CD14-positive monocyte (primary cell): ENCODE data around the gene LAMB4. TPM values are rescaled to one million over a fixed set of nuclear protein-coding genes. Genes with fewer than 3 reads are reported as not detected.

ENCODE experiments used
- DNase-seq, 3 donors: peaks; one replicate each; pipeline ENCODE4 v3.0.0-alpha.2; 2011 to 2022
- H2AFZ ChIP-seq: 2 replicates; pipeline ENCODE4 v1.6.0; 2012; ENCODE audit warnings: mild to moderate bottlenecking, low read depth, low read length, inconsistent platforms; ENCODE audit not compliant: insufficient read depth, poor library complexity, severe bottlenecking
- H3K27ac ChIP-seq, 2 donors: 1 replicate in 1 of 2; 2 replicates in 1 of 2; pipeline ENCODE4 v1.5.1; 2012 to 2013; ENCODE audit warnings: low read length in 2 of 2, control low read depth in 1 of 2, inconsistent platforms in 1 of 2, low read depth in 1 of 2, mild to moderate bottlenecking in 1 of 2
- H3K27me3 ChIP-seq, 2 donors: one replicate each; pipeline versions ENCODE4 v1.6.0 to v1.6.1; 2011 to 2013; ENCODE audit warnings: low read length in 2 of 2; ENCODE audit not compliant: control insufficient read depth in 2 of 2, insufficient read depth in 2 of 2
- H3K36me3 ChIP-seq, 2 donors: replicated peaks in 1 of 2; 1 replicate in 1 of 2; 2 replicates in 1 of 2; pipeline versions ENCODE4 v1.5.1 to v1.6.1; 2012 to 2013; ENCODE audit warnings: low read length in 2 of 2, control low read depth in 1 of 2, inconsistent platforms in 1 of 2, mild to moderate bottlenecking in 1 of 2; ENCODE audit not compliant: insufficient read depth in 2 of 2, control insufficient read depth in 1 of 2
- H3K4me1 ChIP-seq, 2 donors: 1 replicate in 1 of 2; 2 replicates in 1 of 2; pipeline versions ENCODE4 v1.5.1 to v1.6.1; 2012 to 2013; ENCODE audit warnings: low read length in 2 of 2, control low read depth in 1 of 2, inconsistent platforms in 1 of 2, mild to moderate bottlenecking in 1 of 2, moderate library complexity in 1 of 2; ENCODE audit not compliant: insufficient read depth in 2 of 2, control insufficient read depth in 1 of 2
- H3K4me2 ChIP-seq: replicated peaks from 2 replicates; pipeline ENCODE3; 2012; ENCODE audit warnings: low read length, moderate library complexity, mild to moderate bottlenecking; ENCODE audit not compliant: poor library complexity, severe bottlenecking; ENCODE audit errors: extremely low read depth
- H3K4me3 ChIP-seq, 3 experiments: fragments of 200-600 bp in 1 of 3; sonication (generic) in 1 of 3; replicated peaks in 1 of 3; 1 replicate in 2 of 3; 2 replicates in 1 of 3; pipeline ENCODE4 v1.5.1; 2011 to 2013; ENCODE audit warnings: low read length in 3 of 3, mild to moderate bottlenecking in 3 of 3, control low read depth in 2 of 3, low read depth in 2 of 3, inconsistent platforms in 1 of 3, moderate library complexity in 1 of 3
- H3K79me2 ChIP-seq: 2 replicates; pipeline ENCODE4 v1.6.0; 2012; ENCODE audit warnings: mild to moderate bottlenecking, control low read depth, inconsistent platforms, low read length, moderate library complexity; ENCODE audit not compliant: insufficient read depth
- H3K9ac ChIP-seq: 2 replicates; pipeline ENCODE4 v1.6.0; 2017; ENCODE audit warnings: low read length, mild to moderate bottlenecking; ENCODE audit not compliant: insufficient read depth, poor library complexity, severe bottlenecking
- H3K9me3 ChIP-seq, 2 donors: replicated peaks in 1 of 2; 1 replicate in 1 of 2; 2 replicates in 1 of 2; pipeline versions ENCODE4 v1.5.1 to v1.6.1; 2012 to 2013; ENCODE audit warnings: low read length in 2 of 2, control low read depth in 1 of 2; ENCODE audit not compliant: control insufficient read depth in 1 of 2, insufficient read depth in 1 of 2
- H4K20me1 ChIP-seq: 2 replicates; pipeline ENCODE4 v1.6.0; 2012; ENCODE audit warnings: mild to moderate bottlenecking, low read length, control low read depth, moderate library complexity; ENCODE audit not compliant: insufficient read depth
- H3K27ac Mint-ChIP-seq, 7 donors: one replicate each; pipeline ENCODE4 v1.8.0; 2020; ENCODE audit warnings: mild to moderate bottlenecking in 7 of 7, mixed read lengths in 7 of 7, moderate library complexity in 6 of 7, inconsistent platforms in 2 of 7
- H3K27me3 Mint-ChIP-seq, 3 donors: one replicate each; pipeline ENCODE4 v1.8.0; 2021 to 2022; ENCODE audit warnings: low read depth in 3 of 3, mild to moderate bottlenecking in 3 of 3, mixed read lengths in 3 of 3, moderate library complexity in 3 of 3, inconsistent platforms in 1 of 3
- H3K36me3 Mint-ChIP-seq, 2 donors: one replicate each; pipeline ENCODE4 v1.8.0; 2020; ENCODE audit warnings: mixed read lengths in 2 of 2, inconsistent platforms in 1 of 2, mild to moderate bottlenecking in 1 of 2
- H3K4me1 Mint-ChIP-seq: one replicate; pipeline ENCODE4 v1.8.0; 2020; ENCODE audit warnings: mild to moderate bottlenecking, mixed read lengths
- H3K4me3 Mint-ChIP-seq, 2 donors: one replicate each; pipeline ENCODE4 v1.8.0; 2020; ENCODE audit warnings: mild to moderate bottlenecking in 2 of 2, mixed read lengths in 2 of 2, moderate library complexity in 1 of 2
- H3K9me3 Mint-ChIP-seq, 7 donors: one replicate each; pipeline ENCODE4 v1.8.0; 2020 to 2022; ENCODE audit warnings: mixed read lengths in 7 of 7, mild to moderate bottlenecking in 6 of 7, moderate library complexity in 6 of 7, inconsistent platforms in 2 of 7
- CTCF ChIP-seq: fragments of 200-600 bp; IDR thresholded peaks from one replicate; pipeline ENCODE4 v1.8.0; 2022; ENCODE audit warnings: antibody characterized with exemption, mild to moderate bottlenecking
- WGBS: methylation state at CpG from one replicate; pipeline ENCODE4 v1.1.5; 2013; ENCODE audit warnings: missing lambda C conversion rate; ENCODE audit not compliant: insufficient coverage; 5-methylcytosine and 5-hydroxymethylcytosine counted together
- intact Hi-C, 2 donors: fragments of 100-400 bp; cut with micrococcal nuclease; formaldehyde crosslinking; loops; one replicate each; pipeline versions ENCODE4 v1.15.0 to v1.15.1; 2023
- polyA plus RNA-seq, 3 donors: library from polyadenylated mRNA; depleted of rRNA in 1 of 3; unstranded in 2 of 3; stranded (reverse) in 1 of 3; fragments of 300-500 nt in 2 of 3; fragments of >200 nt in 1 of 3; fragmentation: Illumina TruSeq in 2 of 3; gene quantifications; 1 replicate in 2 of 3; 2 replicates in 1 of 3; pipeline ENCODE4 v1.2.3, GENCODE V29; 2012 to 2021

The LAMB4 gene
- polyA plus RNA-seq, 3 donors: not detected

DNA sequence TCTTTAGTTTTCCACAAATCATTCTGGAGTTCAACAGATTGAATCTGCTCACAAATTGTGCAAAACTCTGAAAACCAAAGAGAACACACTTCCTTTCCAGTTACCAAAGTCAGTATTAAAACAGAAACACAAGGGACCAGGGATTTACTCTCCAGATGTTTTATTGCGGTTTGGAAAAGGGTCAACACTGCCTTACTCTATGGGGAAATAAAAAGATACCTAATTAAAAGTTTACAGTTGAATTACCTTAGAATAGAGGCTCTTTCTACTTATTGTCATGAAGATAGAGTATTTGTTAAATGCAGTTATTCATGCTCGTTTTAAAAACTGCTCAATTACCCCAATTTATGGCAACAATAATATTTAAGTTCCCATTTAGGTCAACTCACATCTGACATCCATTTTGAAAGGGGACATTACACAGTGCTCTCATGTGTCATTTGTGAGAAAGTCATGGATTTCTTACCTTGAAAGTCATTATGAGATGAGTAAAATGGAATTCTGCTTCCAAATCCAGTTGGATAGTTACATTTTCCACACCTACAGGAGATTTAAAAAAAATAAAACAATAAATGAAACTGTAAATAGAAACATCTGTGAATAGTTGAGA, 135.6 kb downstream of the LAMB4 start:
- no peaks in the 10 kb centered on the region for H4K20me1 ChIP-seq
- TF ChIP-seq CTCF: no peak
- no CpG with 5 or more reads among the region's 2 CpGs for WGBS
- H3K27me3 ChIP-seq: peaks cover 0 to 24% of the 10 kb centered on the region in 2 donors
- H3K4me3 Mint-ChIP-seq: no peak overlapping the region
- no peak overlapping the region for H3K4me3 ChIP-seq
- no peak overlapping the region for H3K27ac Mint-ChIP-seq
- H3K9ac ChIP-seq: no peak overlapping the region
- peaks cover 19 to 36% (median 22%) of the 10 kb centered on the region in 3 donors for H3K27me3 Mint-ChIP-seq
- H3K9me3 ChIP-seq: no peaks in the 10 kb centered on the region
- no peaks in the 10 kb centered on the region for H3K4me1 Mint-ChIP-seq
- no peaks in the 10 kb centered on the region for H3K4me1 ChIP-seq
- no peaks in the 10 kb centered on the region for H3K36me3 ChIP-seq
- no peak for DNase-seq
- no peak overlapping the region for H2AFZ ChIP-seq
- no peaks in the 10 kb centered on the region for H3K36me3 Mint-ChIP-seq
- intact Hi-C loops: no loop called here
- no peak overlapping the region for H3K4me2 ChIP-seq
- H3K9me3 Mint-ChIP-seq: peaks cover 0 to 3% (median 0%) of the 10 kb centered on the region in 7 donors
- H3K79me2 ChIP-seq: no peaks in the 10 kb centered on the region
- no peak overlapping the region for H3K27ac ChIP-seq

DNA sequence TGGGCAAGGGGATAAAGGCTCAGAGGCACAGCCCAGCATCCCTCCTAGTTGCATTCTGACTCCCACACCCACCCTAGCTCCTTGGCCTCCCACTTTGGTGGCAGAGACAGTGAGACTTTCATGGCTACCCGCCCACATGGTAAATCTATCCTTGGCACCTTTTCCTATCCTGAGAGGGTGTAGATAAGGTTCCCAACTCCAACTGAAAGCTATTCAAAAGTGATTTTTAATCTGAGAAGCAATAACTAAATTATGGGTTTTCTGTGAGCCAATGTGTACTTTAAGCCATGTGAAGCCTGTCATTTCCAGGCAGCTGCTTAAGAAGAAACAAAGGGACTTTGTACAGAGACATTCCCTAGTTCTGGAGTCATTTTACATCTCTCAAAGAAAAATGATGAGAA, 136.3 kb downstream of the LAMB4 start:
- no CpG with 5 or more reads among the region's 1 CpG for WGBS
- no peak overlapping the region for H3K4me2 ChIP-seq
- H3K27me3 Mint-ChIP-seq: peaks cover 15 to 29% (median 24%) of the 10 kb centered on the region in 3 donors

More for the DNA sequence above, 136.3 kb downstream of the LAMB4 start:
- Histone ChIP-seq H3K9ac (no peak overlapping the region), H3K79me2 (no peaks in the 10 kb centered on the region), H2AFZ (no peak overlapping the region), H3K27ac (no peak overlapping the region), H3K4me3 (no peak overlapping the region), H3K9me3 (no peaks in the 10 kb centered on the region), H4K20me1 (no peaks in the 10 kb centered on the region), H3K36me3 (no peaks in the 10 kb centered on the region), H3K4me1 (no peaks in the 10 kb centered on the region), H3K27me3 (peaks cover 0 to 19% of the 10 kb centered on the region in 2 donors)
- H3K4me3 Mint-ChIP-seq: no peak overlapping the region
- intact Hi-C loops: no loop called here
- H3K27ac Mint-ChIP-seq: no peak overlapping the region
- H3K9me3 Mint-ChIP-seq: peaks cover 0 to 3% (median 0%) of the 10 kb centered on the region in 7 donors
- DNase-seq: no peak
- TF ChIP-seq CTCF: no peak
- H3K36me3 Mint-ChIP-seq: no peaks in the 10 kb centered on the region
- H3K4me1 Mint-ChIP-seq: no peaks in the 10 kb centered on the region
